Measurements from ENCODE around the gene SMIM38.

Gene SMIM38

DNA sequence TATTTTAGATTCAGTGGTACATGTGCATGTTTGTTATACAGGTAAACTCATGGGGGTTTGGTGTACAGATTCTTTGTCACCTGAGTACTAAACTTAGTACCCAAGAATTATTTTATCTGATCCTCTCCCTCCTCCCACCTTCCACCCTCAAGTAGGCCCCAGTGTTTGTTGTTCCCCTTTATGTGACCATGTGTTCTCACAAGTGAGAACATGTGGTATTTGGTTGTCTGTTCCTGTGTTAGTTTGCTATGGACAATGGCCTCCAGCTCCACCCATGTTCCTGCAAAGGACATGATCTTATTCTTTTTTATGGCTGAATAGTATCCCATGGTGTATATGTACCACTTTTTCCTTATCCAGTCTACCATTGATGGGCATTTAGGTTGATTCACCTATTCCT, 6.8 kb downstream of the SMIM38 start:
- DNase-seq = no peak

DNA sequence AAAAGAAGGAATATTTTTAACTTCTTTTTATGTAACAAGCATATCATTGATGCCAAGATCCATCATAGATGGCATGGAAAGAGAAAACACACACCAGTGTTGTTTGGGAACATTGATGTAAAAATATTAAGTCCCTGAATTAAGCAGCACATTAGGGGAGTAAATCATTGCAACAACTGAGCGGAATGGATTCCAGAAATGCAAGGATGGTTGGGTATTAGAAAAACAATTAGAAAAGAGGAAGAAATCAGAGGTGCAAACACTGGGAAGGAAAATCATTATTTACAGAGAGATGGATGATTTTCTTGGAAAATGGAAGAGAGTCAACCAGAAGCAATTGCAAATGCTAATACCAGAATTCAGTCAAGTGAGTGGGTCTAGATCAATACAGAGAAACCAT, 8.1 kb downstream of the SMIM38 start:
- DNase-seq = no peak

GRCh38 chr11:69164824-69165223, 9.1 kb downstream of the SMIM38 start:
- DNase-seq = no peak

- DNase-seq = no peak
Observed at GRCh38 chr11:69165775-69166174, 10.0 kb downstream of the SMIM38 start.

- no peak for DNase-seq
Observed at GRCh38 chr11:69166218-69167115, 10.7 kb downstream of the SMIM38 start.

DNA sequence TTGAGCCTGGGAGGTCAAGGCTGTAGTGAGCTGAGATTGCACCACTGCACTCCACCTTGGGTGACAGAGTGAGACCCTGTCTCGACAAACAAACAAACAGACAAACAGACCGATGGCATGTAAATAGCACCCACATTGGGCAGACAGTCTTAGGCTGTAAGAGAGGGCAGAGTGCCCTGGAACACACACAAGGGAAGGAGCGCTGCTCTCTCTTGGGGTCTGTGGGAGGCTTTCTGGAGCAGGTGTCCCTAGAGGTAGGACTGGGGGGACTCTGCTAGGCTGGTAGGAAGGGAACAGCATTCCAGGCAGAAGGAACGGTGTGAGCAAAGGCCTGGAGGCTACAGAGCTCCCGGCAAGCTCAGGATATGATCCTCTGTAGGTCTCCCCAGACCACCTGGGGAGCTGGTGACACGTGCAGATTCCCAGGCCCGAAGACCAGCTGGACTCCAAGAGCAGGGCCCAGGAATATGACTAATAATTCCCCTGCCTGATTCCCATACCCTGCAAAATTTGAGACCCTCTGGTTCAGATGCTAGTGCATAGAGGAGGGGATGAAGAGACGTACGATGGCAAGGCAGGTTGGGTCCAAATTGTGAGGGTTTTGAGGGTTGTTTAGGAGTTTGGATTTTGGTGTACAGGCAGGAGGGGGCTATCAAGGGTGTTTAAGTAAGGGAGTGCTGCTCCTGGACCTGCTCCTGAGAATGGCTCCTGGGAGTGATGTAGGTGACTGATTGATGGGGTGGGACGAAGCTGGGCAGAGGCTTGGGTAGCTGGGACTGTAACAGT, 11.6 kb downstream of the SMIM38 start:
- no peak for DNase-seq

GRCh38 chr11:69167916-69168691, 12.4 kb downstream of the SMIM38 start:
- no peak for DNase-seq

DNA sequence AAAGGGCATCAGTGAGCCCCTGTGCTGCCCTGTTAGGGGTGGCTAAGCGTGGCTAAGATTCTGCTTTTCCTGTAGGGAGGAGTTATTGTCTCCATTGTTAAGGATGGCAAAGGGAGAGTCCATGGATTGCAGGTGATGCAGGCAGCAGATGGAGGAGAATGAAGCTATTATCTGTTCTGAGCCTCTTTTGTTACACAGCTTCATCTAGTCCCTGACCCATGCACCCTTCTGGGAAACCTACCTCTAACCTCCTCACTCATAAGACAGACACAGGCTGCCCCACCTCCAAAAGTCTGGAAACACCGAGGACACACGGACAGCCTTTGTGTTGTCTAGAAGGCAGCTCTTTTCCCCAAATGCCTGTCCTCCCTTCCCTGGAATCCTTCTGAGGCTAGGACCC, 13.7 kb downstream of the SMIM38 start:
- no peak for DNase-seq

DNA sequence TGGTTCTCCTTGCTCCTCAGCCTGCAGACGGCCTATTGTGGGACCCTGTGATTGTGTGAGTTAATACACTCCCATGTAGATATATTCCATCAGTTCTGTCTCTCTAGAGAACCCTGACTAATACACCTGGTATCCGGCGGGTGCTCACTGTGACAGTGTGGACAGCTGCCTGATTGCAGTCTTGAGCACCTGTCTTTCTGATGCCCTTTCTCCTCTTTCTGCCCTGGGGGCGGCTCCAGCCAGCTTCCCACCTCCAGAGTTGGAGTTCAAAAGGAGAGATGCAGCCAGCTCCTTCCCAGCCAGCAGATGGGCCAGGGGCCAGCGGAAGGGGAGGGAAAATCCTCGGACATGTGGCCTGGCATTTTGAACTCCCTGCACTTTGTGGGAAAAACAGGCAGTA, 15.0 kb downstream of the SMIM38 start:
- no peak for DNase-seq

GRCh38 chr11:69171476-69172240, 15.9 kb downstream of the SMIM38 start:
- no peak for DNase-seq

GRCh38 chr11:69172674-69173073, 16.9 kb downstream of the SMIM38 start:
- no peak for DNase-seq

GRCh38 chr11:69173331-69173730, 17.6 kb downstream of the SMIM38 start:
- no peak for DNase-seq

- no peak for DNase-seq
Observed at GRCh38 chr11:69173925-69174581, 18.3 kb downstream of the SMIM38 start.

GRCh38 chr11:69174841-69175240, 19.1 kb downstream of the SMIM38 start:
- no peak for DNase-seq

- DNase-seq = peak; percentile 47
Observed at GRCh38 chr11:69178819-69179482, 23.2 kb downstream of the SMIM38 start.

- DNase-seq = no peak
Observed at GRCh38 chr11:69180226-69180625, 24.5 kb downstream of the SMIM38 start.

GRCh38 chr11:69180726-69181125, 25.0 kb downstream of the SMIM38 start:
- DNase-seq = no peak

GRCh38 chr11:69183613-69184012, 27.9 kb downstream of the SMIM38 start:
- DNase-seq = no peak

GRCh38 chr11:69186316-69187260, 30.9 kb downstream of the SMIM38 start:
- no peak for DNase-seq

DNA sequence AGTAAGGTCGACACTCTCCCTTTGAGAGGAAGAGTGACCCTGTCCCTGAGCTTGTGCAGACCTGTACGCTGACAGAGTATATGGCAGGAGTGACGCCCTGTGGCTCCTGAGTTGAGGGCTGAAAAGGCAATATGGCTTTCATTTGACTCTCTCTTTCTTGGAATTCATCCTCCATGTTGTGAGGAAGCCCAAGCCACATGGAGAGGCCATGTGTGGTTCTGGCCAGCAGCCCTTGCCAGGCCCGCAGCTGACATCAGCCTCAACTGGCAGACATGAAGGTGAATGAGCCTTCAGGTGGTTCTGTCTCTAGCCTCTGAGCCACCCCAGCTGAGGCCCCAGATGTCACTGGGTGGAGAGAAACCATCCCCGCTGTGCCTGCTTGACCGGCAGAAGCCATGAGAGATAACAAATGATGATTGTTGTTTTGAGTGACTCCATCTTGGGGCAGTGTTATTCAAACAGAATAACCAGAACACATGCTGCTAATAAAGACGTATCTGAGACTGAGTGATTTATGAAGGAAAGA, 31.9 kb downstream of the SMIM38 start:
- DNase-seq = no peak

Data from NCI-H2029 (cell line).